HG02938 (cell line): ENCODE data around the gene PRRT3.
"Not testable (repeated sequence)": the region's sequence is repeated elsewhere in the genome, so short reads cannot be mapped to it uniquely, and the experiment has no call there.

Experiments used
- ATAC-seq: cut with Tn5 transposase; IDR thresholded peaks from one replicate; pipeline ENCODE4 v1.9.1; 2021; ENCODE audit warnings: mild to moderate bottlenecking, moderate library complexity; ENCODE audit not compliant: unreplicated experiment

PRRT3 gene

GRCh38 chr3:9899289-9899791 lies 52.9 kb downstream of the PRRT3 start:
- ATAC-seq, result no peak

- ATAC-seq, result no peak
These were observed 53.6 kb downstream of the PRRT3 start for GRCh38 chr3:9898467-9899241.

- no peak for ATAC-seq
These were observed 54.5 kb downstream of the PRRT3 start for GRCh38 chr3:9897408-9898372.

- ATAC-seq, result not testable (repeated sequence)
These were observed 55.3 kb downstream of the PRRT3 start for GRCh38 chr3:9896755-9897407.

GRCh38 chr3:9895715-9896114 lies 56.5 kb downstream of the PRRT3 start:
- ATAC-seq, result not testable (repeated sequence)
